NT2/D1 (cell line): ENCODE results near the gene MIPOL1.

Experiments used
- SUZ12 ChIP-seq: IDR thresholded peaks from 2 replicates; pipeline ENCODE4 v1.6.1; 2011; ENCODE audit not compliant: insufficient read length, insufficient read depth; ENCODE audit errors: extremely low read depth
- YY1 ChIP-seq: IDR thresholded peaks from 2 replicates; pipeline ENCODE4 v1.6.1; 2011; ENCODE audit not compliant: insufficient read length, insufficient read depth
- ZNF274 ChIP-seq: IDR thresholded peaks from 2 replicates; pipeline ENCODE4 v1.6.1; 2011; ENCODE audit warnings: mild to moderate bottlenecking, low read depth, low read length

DNA sequence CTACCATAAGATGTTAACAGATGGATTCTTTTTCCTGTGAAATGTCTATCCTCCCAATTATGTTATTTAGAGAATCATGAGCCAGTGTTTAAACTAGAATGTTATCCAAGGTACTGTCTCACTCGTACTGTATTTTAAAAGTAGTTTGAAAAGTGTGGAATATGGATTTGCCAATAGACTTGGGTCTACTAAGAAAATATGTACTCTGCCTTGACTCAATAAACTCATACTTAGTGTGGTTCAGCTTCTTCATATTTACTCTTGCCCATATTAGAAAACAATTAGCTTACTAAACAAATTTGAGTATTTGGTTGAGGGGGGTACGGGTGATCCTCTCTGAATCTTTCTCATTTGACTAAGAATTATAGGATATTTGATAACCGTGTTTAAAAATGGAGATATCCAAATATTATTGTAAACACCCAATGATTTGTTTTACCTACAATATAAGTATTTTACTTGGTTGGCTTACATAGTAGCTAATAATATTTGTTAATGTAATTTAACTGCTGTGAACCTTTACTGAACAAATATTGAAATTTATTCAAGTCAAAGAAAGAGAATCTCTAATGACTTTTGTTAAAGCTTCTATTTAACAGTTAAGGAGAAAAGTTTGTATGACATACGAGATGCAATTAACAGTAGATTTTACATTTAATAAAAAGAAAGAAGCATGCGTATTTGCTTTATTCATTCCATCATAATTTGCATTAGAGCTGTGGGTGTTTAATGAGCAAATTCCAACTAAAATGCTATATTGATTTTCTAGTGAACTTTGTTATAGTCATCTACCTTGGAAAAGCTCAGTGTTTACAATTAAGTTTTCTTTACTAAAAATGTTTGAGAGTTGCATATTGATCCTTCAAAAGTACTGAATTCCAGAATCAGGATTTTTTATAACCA, 81.2 kb downstream of the MIPOL1 start:
- no peak for TF ChIP-seq YY1
- TF ChIP-seq ZNF274 = no peak
- TF ChIP-seq SUZ12 = no peak
